ENCODE data around the gene KRTAP10-11.

Gene KRTAP10-11

GRCh38 chr21:44615466-44615865, 30.7 kb upstream of the KRTAP10-11 start:
- Histone ChIP-seq H2AFZ (ENCODE audit: low read length) (no peak overlapping the region), H3K36me3 (replicated peaks; ENCODE audit: insufficient read depth, low read length) (no peaks in the 10 kb centered on the region), H3K9me2 (replicated peaks; ENCODE audit: insufficient read depth, low read length) (no peaks in the 10 kb centered on the region), H3K27ac (ENCODE audit: low read length) (no peak overlapping the region), H4K20me1 (ENCODE audit: insufficient read depth, low read length) (no peaks in the 10 kb centered on the region), H3K27me3 (replicated peaks; ENCODE audit: insufficient read depth, low read length) (peaks cover 88% of the 10 kb centered on the region), H3K9ac (ENCODE audit: low read length) (no peak overlapping the region), H3K9me3 (replicated peaks; ENCODE audit: insufficient read depth, low read length) (no peaks in the 10 kb centered on the region), H3K4me1 (ENCODE audit: low read length) (no peaks in the 10 kb centered on the region), H3F3A (ENCODE audit: insufficient read depth, low read length) (no peaks in the 10 kb centered on the region), H3K79me2 (ENCODE audit: low read length) (no peaks in the 10 kb centered on the region), H3K4me3 (ENCODE audit: low read length) (no peak overlapping the region), H3K4me2 (ENCODE audit: low read depth, low read length) (no peak overlapping the region)
- no peak for DNase-seq
- no peak for TF ChIP-seq CTCF (IDR thresholded peaks at IDR 0.05; ENCODE audit: low read length)
- no peak for TF ChIP-seq EZH2phosphoT487 (IDR thresholded peaks at IDR 0.05; ENCODE audit: low read length)
- TF ChIP-seq EZH2 (optimal IDR thresholded peaks at IDR 0.05; ENCODE audit: low read depth, low read length) = no peak

GRCh38 chr21:44615911-44616590, 30.2 kb upstream of the KRTAP10-11 start:
- Histone ChIP-seq H3K9me3 (replicated peaks; ENCODE audit: insufficient read depth, low read length) (no peaks in the 10 kb centered on the region), H3K27me3 (replicated peaks; ENCODE audit: insufficient read depth, low read length) (peaks cover 94% of the 10 kb centered on the region), H3F3A (ENCODE audit: insufficient read depth, low read length) (no peaks in the 10 kb centered on the region), H3K79me2 (ENCODE audit: low read length) (no peaks in the 10 kb centered on the region), H3K9ac (ENCODE audit: low read length) (no peak overlapping the region), H3K4me2 (ENCODE audit: low read depth, low read length) (no peak overlapping the region), H3K4me1 (ENCODE audit: low read length) (no peaks in the 10 kb centered on the region), H3K36me3 (replicated peaks; ENCODE audit: insufficient read depth, low read length) (no peaks in the 10 kb centered on the region), H4K20me1 (ENCODE audit: insufficient read depth, low read length) (no peaks in the 10 kb centered on the region), H3K27ac (ENCODE audit: low read length) (no peak overlapping the region), H2AFZ (ENCODE audit: low read length) (no peak overlapping the region), H3K4me3 (ENCODE audit: low read length) (no peak overlapping the region), H3K9me2 (replicated peaks; ENCODE audit: insufficient read depth, low read length) (no peaks in the 10 kb centered on the region)
- TF ChIP-seq CTCF (IDR thresholded peaks at IDR 0.05; ENCODE audit: low read length) (no peak), EZH2phosphoT487 (IDR thresholded peaks at IDR 0.05; ENCODE audit: low read length) (no peak), EZH2 (optimal IDR thresholded peaks at IDR 0.05; ENCODE audit: low read depth, low read length) (no peak)
- DNase-seq = no peak

- TF ChIP-seq CTCF (IDR thresholded peaks at IDR 0.05; ENCODE audit: low read length) = no peak
- TF ChIP-seq EZH2 (optimal IDR thresholded peaks at IDR 0.05; ENCODE audit: low read depth, low read length) = no peak
- TF ChIP-seq EZH2phosphoT487 (IDR thresholded peaks at IDR 0.05; ENCODE audit: low read length) = no peak
- no peaks in the 10 kb centered on the region for H4K20me1 ChIP-seq (ENCODE audit: insufficient read depth, low read length)
Measured at GRCh38 chr21:44616591-44616926, 29.7 kb upstream of the KRTAP10-11 start.

More at GRCh38 chr21:44616591-44616926, 29.7 kb upstream of the KRTAP10-11 start:
- H3K36me3 ChIP-seq (replicated peaks; ENCODE audit: insufficient read depth, low read length) = no peaks in the 10 kb centered on the region
- no peak overlapping the region for H3K27ac ChIP-seq (ENCODE audit: low read length)
- no peak for DNase-seq
- no peaks in the 10 kb centered on the region for H3K79me2 ChIP-seq (ENCODE audit: low read length)
- H3K9me2 ChIP-seq (replicated peaks; ENCODE audit: insufficient read depth, low read length) = no peaks in the 10 kb centered on the region
- peaks cover 99% of the 10 kb centered on the region for H3K27me3 ChIP-seq (replicated peaks; ENCODE audit: insufficient read depth, low read length)
- H3K9me3 ChIP-seq (replicated peaks; ENCODE audit: insufficient read depth, low read length) = no peaks in the 10 kb centered on the region
- H2AFZ ChIP-seq (ENCODE audit: low read length) = no peak overlapping the region
- H3K9ac ChIP-seq (ENCODE audit: low read length) = no peak overlapping the region
- no peak overlapping the region for H3K4me2 ChIP-seq (ENCODE audit: low read depth, low read length)
- no peaks in the 10 kb centered on the region for H3F3A ChIP-seq (ENCODE audit: insufficient read depth, low read length)
- H3K4me1 ChIP-seq (ENCODE audit: low read length) = no peaks in the 10 kb centered on the region
- no peak overlapping the region for H3K4me3 ChIP-seq (ENCODE audit: low read length)

Measured in MM.1S (cell line).